ENCODE measurements around the gene MVB12A.

Gene MVB12A

DNA sequence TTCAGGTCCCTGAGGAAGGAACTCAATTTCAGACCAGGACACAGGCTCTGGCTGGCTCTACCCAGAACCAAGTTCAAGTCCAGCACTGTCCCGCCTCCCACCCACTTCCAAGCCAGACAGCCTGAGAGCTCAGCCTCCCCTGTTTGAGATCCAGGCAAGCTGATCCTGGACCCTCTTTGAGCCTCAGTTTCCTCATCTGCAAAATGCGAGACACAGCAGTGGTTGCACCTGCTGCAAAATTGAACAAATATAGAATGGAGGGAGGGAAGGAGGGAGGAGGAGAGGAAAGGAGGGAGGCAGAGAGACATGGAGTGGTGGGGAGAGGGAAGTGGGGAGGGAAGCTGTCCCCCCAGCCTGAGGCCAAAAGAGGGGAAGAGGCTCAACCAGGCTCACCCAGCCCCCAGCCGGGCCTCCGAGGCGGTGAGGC is 27.9 kb downstream of the MVB12A start:
- DNase-seq: no peak

GRCh38 chr19:17448131-17448967 is 28.5 kb downstream of the MVB12A start, which contains the start of gene TMEM221:
Gene TMEM221, minus strand, starts transcription at chr19:17448668. Its CDS starts 206 bp downstream, at chr19:17448462.
- peak; percentile 7 for DNase-seq

DNA sequence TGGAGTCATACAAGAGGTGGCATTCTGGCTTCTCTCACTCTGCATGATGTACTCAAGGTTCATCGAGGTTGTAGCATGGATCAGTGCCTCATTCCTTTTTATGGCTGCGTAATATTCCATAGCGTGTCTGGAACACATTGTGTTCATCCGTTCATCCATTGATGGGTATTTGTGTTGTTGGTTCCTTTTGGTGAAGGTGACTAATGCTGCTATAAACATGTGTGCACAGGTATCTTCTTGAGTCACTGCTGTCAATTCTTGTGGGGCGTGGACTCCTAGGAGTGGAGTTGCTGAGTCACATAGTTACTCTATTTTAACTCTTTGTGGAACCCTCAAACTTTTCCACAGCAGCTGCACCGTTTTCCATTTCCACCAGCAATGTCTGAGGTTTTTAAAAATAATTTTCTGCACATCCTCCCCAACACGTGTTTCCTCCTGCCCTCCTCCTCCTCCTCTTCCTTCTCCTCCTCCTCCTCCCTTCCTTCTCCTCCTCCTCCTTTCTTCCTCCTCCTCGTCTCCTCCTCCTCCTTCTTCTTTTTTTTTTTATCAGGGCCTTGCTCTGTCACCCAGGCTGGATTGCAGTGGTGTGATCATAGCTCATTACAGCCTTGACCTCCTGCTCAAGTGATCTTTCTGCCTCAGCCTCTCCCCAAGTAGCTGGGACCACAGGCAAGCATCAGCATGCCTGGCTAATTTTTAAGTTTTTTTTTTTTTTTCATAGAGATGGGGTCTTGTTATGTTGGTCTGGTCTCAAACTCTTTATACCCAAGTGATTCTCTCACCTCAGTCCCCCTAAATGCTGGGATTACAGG is 30.6 kb downstream of the MVB12A start:
- DNase-seq: no peak

DNA sequence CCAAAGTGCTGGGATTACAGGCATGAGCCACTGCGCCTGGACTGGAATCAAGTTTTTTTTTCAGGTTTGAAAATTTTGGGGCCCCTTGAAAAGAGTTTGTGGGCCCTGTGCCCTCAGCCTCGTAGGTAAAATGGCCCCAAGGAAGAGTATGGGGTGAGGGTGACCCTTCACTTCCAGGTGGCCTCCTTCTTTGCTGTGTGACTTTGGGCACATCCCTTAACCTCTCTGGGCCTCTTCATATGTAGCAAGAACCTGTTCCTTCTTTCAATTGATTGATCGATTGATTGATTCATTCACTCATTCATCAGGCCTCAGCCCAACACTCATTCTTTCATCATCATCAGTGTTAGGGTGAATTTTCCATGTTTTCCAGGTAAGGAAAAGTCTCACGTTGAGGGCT is 32.0 kb downstream of the MVB12A start:
- no peak for DNase-seq

GRCh38 chr19:17454576-17455071 is 34.8 kb downstream of the MVB12A start:
- DNase-seq: no peak

DNA sequence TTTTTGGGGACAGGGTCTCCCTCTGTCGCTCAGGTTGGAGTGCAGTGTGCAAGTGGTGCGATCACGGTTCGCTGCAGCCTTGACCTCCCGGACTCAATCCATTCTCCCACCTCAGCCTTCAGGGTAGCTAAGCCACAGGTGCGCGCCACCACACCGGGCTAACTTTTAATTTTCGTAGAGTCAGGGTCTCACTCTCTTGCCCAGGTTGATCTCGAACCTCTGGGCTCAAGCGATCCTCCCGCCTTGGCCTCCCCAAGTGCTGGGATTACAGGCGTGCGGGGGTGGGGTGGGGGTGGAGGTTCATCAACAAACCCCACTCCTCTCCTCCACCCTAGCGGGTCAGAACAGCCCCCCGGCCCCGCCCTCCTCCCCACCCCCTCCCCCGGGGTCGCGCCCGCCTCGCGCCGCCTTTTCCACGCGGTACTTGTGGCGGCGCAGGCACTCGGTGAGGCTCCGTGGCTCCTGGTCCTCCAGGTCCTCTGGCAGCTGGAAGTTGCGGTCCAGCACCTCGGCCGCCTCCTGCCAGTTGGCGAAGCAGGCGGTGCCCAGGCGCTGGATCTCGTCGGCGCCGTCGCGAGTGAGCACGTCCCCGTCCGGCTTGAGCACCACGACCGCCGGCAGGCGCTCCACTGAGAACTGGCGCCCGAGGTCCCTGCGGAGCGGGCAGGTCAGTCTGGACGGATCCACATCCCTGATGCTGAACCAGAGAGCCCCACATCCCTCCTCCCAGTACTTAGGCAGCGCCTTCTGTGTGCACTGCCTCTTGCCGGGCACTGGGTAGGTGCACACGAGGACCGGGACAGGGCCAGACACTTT is 35.7 kb downstream of the MVB12A start:
- no peak for DNase-seq

DNA sequence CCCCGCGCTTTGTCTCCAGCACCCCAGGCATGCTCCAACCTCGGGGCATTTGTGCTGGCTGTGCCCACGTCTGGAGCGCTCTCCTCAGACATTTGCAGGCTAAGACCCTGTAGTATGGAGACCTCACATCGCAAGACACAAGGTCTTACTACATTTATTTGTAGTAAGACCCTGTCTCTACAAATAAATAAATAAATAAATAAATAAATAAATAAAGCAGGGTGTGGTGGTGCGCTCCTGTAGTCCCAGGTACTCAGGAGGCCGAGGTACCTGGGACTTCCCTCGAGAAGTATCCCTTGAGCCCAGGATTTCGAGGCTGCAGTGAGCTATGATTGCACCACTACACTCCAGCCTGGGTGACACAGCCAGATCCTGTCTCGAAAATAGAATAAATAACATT is 36.3 kb downstream of the MVB12A start:
- no peak for DNase-seq

GRCh38 chr19:17457616-17458015 is 37.8 kb downstream of the MVB12A start:
- DNase-seq: no peak

- no peak for DNase-seq
These were observed 39.1 kb downstream of the MVB12A start for GRCh38 chr19:17458970-17459369.

DNA sequence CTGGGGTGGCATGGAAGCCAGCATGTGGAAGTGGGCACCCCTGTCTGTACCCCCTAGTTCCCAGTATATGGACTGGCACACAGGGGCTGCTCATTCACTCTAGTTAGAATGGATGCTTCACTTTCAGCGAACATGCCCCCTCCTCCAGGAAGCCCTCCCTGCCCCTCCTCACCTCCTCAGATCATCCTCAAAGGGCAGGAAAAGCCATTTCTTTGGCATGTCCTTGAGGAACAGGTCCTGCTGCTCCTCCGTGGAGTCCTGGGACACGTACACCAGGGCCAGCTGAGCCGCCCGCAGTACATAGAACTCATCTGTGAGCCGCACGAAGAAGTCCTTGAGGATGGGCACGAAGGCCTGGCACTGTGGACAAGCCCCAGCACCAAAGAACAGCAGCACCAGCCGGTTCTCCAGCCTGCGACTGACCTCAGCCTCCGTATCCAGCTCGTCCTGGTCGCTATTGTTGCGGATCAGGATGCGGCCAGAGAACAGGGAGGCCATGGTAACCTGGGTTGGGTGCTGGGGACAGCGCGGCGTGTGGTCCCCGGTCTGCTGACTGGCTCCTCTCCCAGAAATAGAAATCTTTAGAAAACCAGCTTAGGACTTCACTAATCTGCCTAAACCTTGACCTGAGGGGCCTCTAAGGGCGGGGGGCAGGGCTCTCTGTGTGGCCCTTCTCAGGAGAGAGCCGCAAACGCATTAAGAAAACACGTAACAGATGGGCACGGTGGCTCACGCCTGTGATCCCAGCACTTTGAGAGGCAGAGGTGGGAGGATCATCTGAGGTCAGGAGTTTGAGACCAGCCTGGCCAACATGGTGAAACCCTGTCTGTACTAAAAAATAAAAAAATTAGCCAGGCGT is 40.8 kb downstream of the MVB12A start, which contains the start of gene NXNL1:
Gene NXNL1 (minus strand): TSS at position 555 of the 859 bp plus-strand sequence. CDS start 57 bp downstream, at position 498.
- no peak for DNase-seq

DNA sequence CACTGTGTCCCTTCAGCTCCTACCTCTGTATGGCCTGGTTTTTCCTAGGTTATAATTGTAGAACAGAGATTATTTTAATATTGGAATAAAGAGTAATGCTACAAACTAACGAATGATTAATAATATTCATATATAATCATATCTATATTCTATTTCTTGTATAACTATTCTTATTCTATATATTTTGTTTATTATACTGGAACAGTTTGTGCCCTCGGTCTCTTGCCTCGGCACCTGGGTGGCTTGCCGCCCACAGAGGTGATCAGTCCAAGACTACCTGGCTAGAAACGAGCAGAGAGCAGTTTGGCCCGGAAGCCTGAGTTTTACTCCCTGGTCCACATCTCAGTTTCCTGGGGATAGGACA is 46.6 kb downstream of the MVB12A start:
- DNase-seq: no peak

- DNase-seq: no peak
These were observed 47.8 kb downstream of the MVB12A start for GRCh38 chr19:17467471-17468301.

GRCh38 chr19:17468302-17469091 is 48.6 kb downstream of the MVB12A start:
- DNase-seq: no peak

DNA sequence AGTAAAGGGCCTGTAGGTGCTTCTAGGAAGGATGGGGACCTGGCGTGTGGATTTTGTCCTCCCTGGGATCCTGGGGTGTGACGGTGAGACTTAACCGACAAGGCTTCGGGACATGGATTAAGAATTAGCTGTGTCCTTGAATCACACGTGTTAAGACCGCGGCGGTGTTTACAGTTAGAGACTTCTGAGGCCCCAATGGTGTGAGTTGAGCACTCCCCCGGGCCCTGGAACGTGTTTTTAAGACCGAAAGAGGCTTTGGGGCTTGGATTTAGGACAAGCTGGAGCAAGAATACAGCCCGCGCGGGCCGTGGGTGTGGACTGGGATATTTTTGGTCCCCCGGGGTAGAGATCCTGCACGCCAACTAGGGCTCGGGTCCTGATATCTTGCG is 49.2 kb downstream of the MVB12A start:
- no peak for DNase-seq

- DNase-seq: peak; percentile 92
These were observed 49.7 kb downstream of the MVB12A start for GRCh38 chr19:17469481-17470067.

DNA sequence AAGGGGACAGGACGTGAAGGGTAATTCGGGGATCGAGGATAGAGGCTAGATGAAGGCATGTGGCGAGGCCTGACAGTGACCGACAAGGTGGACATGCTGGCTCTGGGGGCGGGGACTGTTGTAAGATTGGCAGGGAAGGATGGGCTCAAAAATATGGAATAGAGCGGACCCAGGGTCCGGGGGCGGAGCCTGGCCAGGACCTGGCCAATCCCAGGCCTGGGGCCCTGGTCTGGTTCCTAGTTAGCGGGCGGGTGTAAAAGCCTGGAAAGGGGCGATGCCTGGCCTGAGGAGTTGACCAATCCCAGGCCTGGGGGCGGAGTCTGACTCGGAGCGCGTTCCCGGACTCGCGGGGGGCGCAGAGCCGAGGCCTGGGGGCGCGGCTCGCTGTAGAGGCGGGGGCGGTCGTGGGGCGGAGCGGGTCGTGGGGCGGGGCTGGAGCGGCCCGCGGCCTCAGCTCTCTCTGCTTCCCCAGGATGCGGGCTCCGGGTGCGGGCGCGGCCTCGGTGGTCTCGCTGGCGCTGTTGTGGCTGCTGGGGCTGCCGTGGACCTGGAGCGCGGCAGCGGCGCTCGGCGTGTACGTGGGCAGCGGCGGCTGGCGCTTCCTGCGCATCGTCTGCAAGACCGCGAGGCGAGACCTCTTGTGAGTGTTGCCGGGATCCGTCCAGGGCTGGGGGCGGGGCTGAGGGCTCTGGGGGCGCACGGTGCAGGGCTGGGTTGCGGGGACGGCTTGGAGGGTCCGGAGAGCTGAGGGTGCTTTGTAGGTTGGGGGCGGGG is 50.4 kb downstream of the MVB12A start, which contains the start of gene SLC27A1:
Gene SLC27A1 (plus strand): TSS at position 457 of the 774 bp plus-strand sequence. CDS start 17 bp downstream, at position 474.
- peak; percentile 98 for DNase-seq

- no peak for DNase-seq
These were observed 51.7 kb downstream of the MVB12A start for GRCh38 chr19:17471410-17472125.

DNA sequence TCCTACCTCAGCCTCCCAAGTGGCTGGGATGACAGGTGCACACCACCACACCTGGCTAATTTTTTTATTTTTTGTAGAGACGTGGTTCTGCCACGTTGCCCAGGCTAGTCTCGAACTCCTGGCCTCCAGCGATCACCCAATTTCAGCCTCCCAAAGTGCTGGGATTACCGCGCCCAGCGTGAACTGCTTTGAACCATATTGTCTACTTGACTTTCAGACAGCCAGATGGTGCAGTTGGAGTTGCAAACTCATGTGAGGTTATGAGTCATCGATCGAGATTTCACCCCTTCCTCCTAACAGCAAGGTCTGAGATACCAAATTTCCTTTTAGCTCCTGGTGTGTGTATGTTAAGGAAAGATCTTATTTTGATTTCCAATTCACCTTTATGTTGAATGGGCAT is 53.2 kb downstream of the MVB12A start:
- DNase-seq: no peak

Measured in NCI-H1105 treated with DMSO at 0.1 percent for 48 hours (cell line).